Measurements from ENCODE around the gene FIGNL1.

The FIGNL1 gene

GRCh38 chr7:50426280-50427045 lies 23.7 kb downstream of the FIGNL1 start:
- DNase-seq, result no peak

- no peak for DNase-seq
Measured at GRCh38 chr7:50425318-50425717, 24.8 kb downstream of the FIGNL1 start.

GRCh38 chr7:50423860-50424259 lies 26.3 kb downstream of the FIGNL1 start:
- DNase-seq, result no peak

- no peak for DNase-seq
Measured at GRCh38 chr7:50422858-50423257, 27.3 kb downstream of the FIGNL1 start.

- DNase-seq, result no peak
Measured at GRCh38 chr7:50421043-50421442, 29.1 kb downstream of the FIGNL1 start.

GRCh38 chr7:50418526-50419290 lies 31.4 kb downstream of the FIGNL1 start:
- no peak for DNase-seq

- no peak for DNase-seq
Measured at GRCh38 chr7:50418086-50418515, 32.0 kb downstream of the FIGNL1 start.

- peak; percentile 63 for DNase-seq
Measured at GRCh38 chr7:50416527-50417182, 33.5 kb downstream of the FIGNL1 start.

GRCh38 chr7:50415844-50416364 lies 34.2 kb downstream of the FIGNL1 start:
- no peak for DNase-seq

GRCh38 chr7:50413561-50413960 lies 36.6 kb downstream of the FIGNL1 start:
- DNase-seq, result no peak

GRCh38 chr7:50412973-50413372 lies 37.2 kb downstream of the FIGNL1 start:
- DNase-seq, result no peak

- no peak for DNase-seq
Measured at GRCh38 chr7:50411332-50411731, 38.8 kb downstream of the FIGNL1 start.

- DNase-seq, result peak; percentile 49
Measured at GRCh38 chr7:50409856-50410745, 40.0 kb downstream of the FIGNL1 start.

- DNase-seq, result no peak
Measured at GRCh38 chr7:50406935-50407334, 43.2 kb downstream of the FIGNL1 start.

GRCh38 chr7:50405221-50405620 lies 44.9 kb downstream of the FIGNL1 start:
- DNase-seq, result no peak

- DNase-seq, result no peak
Measured at GRCh38 chr7:50404392-50404791, 45.8 kb downstream of the FIGNL1 start.

GRCh38 chr7:50400114-50400513 lies 50.0 kb downstream of the FIGNL1 start:
- no peak for DNase-seq

- DNase-seq, result no peak
Measured at GRCh38 chr7:50399635-50400034, 50.5 kb downstream of the FIGNL1 start.

- DNase-seq, result no peak
Measured at GRCh38 chr7:50399206-50399605, 50.9 kb downstream of the FIGNL1 start.

GRCh38 chr7:50397971-50398324 lies 52.2 kb downstream of the FIGNL1 start:
- DNase-seq, result no peak

- no peak for DNase-seq
Measured at GRCh38 chr7:50397320-50397970, 52.7 kb downstream of the FIGNL1 start.

- no peak for DNase-seq
Measured at GRCh38 chr7:50396856-50397255, 53.3 kb downstream of the FIGNL1 start.
